ENCODE data around the gene DNAJC16. TPM values are rescaled to one million over a fixed set of nuclear protein-coding genes. Genes with fewer than 3 reads are reported as not detected.

Gene DNAJC16
- total RNA-seq, 1 experiment from 2014 or later: 20.7 TPM

DNA sequence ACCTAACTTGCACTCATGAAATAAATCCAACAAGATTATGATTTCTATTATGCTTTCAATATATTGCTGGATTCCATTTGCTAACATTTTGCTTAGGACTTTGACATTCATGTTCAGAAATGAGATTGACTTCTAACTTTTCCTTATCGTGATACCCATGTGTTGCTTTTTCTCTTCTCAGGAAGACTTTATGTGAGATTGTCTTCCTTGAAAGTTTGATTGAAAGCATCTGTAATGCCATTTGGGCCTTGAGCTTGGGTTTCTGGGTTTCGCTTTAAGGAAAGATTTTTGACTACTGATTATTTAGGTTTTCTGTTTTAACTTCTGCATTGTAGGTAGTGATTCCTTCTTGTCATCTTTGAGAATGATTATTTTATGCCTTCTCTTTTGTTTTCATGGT is 30.4 kb downstream of the DNAJC16 start:
- Histone ChIP-seq H3K4me2 (ENCODE audit: insufficient read depth, insufficient read length, low read length) (no peak overlapping the region), H3K4ac (ENCODE audit: low read depth, low read length) (no peak overlapping the region), H3K9me3 (ENCODE audit: control insufficient read depth, low read depth, low read length) (no peaks in the 10 kb centered on the region), H4K5ac (ENCODE audit: insufficient read length, low read depth, low read length) (no peak overlapping the region), H2BK5ac (ENCODE audit: insufficient read length, low read length) (no peak overlapping the region), H3K79me2 (ENCODE audit: insufficient read depth, low read length) (no peaks in the 10 kb centered on the region), H3K23me2 (ENCODE audit: insufficient read length, low read depth, low read length, poor library complexity, severe bottlenecking) (no peaks in the 10 kb centered on the region), H3K79me1 (ENCODE audit: insufficient read depth, low read depth, low read length, poor library complexity, severe bottlenecking) (no peaks in the 10 kb centered on the region), H3K27me3 (ENCODE audit: insufficient read depth, low read length) (no peaks in the 10 kb centered on the region), H3K18ac (ENCODE audit: insufficient read length, low read depth, low read length) (no peak overlapping the region), H4K20me1 (ENCODE audit: control insufficient read depth, insufficient read depth, insufficient read length) (no peaks in the 10 kb centered on the region), H3K56ac (ENCODE audit: insufficient read length, low read depth, low read length) (no peak overlapping the region), H3K23ac (ENCODE audit: insufficient read length, low read depth, low read length) (no peak overlapping the region), H3K4me1 (ENCODE audit: insufficient read depth, low read length) (no peaks in the 10 kb centered on the region), H3K9ac (ENCODE audit: extremely low read depth, insufficient read length, low read length) (no peak overlapping the region), H2BK15ac (ENCODE audit: low read depth, low read length) (no peak overlapping the region), H2BK20ac (ENCODE audit: low read depth, low read length, poor library complexity, severe bottlenecking) (no peak overlapping the region), H2AK5ac (ENCODE audit: insufficient read length, low read length) (no peak overlapping the region), H3T11ph (ENCODE audit: low read length) (no peak overlapping the region), H2BK120ac (ENCODE audit: low read depth, low read length, poor library complexity, severe bottlenecking) (no peak overlapping the region), H2BK12ac (ENCODE audit: insufficient read length, low read depth, low read length) (no peak overlapping the region), H3K14ac (ENCODE audit: insufficient read depth, low read length) (no peak overlapping the region), H4K8ac (replicated peaks; ENCODE audit: insufficient read length, low read depth, low read length) (no peak overlapping the region), H4K91ac (ENCODE audit: insufficient read length, low read depth, low read length) (no peak overlapping the region), H3K27ac (ENCODE audit: insufficient read length, low read depth, low read length) (no peak overlapping the region), H2AFZ (ENCODE audit: low read length) (no peak overlapping the region)
- no peak for DNase-seq
- no peak overlapping the region for H3K4me3 Mint-ChIP-seq
- no peaks in the 10 kb centered on the region for H3K4me1 Mint-ChIP-seq
- H3K27me3 Mint-ChIP-seq (ENCODE audit: low read depth): no peaks in the 10 kb centered on the region
- H3K27ac Mint-ChIP-seq: no peak overlapping the region
- TF ChIP-seq, protein P1, sequence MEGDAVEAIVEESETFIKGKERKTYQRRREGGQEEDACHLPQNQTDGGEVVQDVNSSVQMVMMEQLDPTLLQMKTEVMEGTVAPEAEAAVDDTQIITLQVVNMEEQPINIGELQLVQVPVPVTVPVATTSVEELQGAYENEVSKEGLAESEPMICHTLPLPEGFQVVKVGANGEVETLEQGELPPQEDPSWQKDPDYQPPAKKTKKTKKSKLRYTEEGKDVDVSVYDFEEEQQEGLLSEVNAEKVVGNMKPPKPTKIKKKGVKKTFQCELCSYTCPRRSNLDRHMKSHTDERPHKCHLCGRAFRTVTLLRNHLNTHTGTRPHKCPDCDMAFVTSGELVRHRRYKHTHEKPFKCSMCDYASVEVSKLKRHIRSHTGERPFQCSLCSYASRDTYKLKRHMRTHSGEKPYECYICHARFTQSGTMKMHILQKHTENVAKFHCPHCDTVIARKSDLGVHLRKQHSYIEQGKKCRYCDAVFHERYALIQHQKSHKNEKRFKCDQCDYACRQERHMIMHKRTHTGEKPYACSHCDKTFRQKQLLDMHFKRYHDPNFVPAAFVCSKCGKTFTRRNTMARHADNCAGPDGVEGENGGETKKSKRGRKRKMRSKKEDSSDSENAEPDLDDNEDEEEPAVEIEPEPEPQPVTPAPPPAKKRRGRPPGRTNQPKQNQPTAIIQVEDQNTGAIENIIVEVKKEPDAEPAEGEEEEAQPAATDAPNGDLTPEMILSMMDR (conservative IDR thresholded peaks at IDR 0.05): no peak
- peaks cover 2 to 27% (median 12%) of the 10 kb centered on the region in 3 experiments; a peak in 6 of 7 replicates for H3K36me3 Mint-ChIP-seq (ENCODE audit: insufficient read depth in 1 of 3, low read depth in 3 of 3)
- no peaks in the 10 kb centered on the region for H3K9me3 Mint-ChIP-seq
- WGBS (ENCODE audit: extremely low coverage, insufficient read length, low lambda C conversion rate): no CpG with 5 or more reads among the region's 2 CpGs

All from H9 (cell line).